Lower lobe of right lung (tissue), 2 donors: ENCODE results near the gene HK2. TPM values are rescaled to one million over a fixed set of nuclear protein-coding genes. Genes with fewer than 3 reads are reported as not detected.

Experiments
- ATAC-seq, 2 donors: fragments of 200-7000 bp; cut with Tn5 transposase; one replicate each; pipeline ENCODE4 v1.9.1; 2020 to 2022; ENCODE audit warnings: mild to moderate bottlenecking in 2 of 2, moderate library complexity in 2 of 2
- DNase-seq: peaks from one replicate; pipeline ENCODE4 v3.0.0-alpha.2; 2020
- H3K27ac ChIP-seq: fragments of 200-600 bp; one replicate; pipeline ENCODE4 v1.8.0; 2022
- H3K27me3 ChIP-seq: fragments of 200-600 bp; one replicate; pipeline ENCODE4 v1.8.0; 2022; ENCODE audit warnings: low read depth
- H3K36me3 ChIP-seq: fragments of 200-600 bp; one replicate; pipeline ENCODE4 v1.8.0; 2022; ENCODE audit warnings: mild to moderate bottlenecking
- H3K4me1 ChIP-seq: fragments of 200-600 bp; one replicate; pipeline ENCODE4 v1.8.0; 2022
- H3K4me3 ChIP-seq: fragments of 200-600 bp; one replicate; pipeline ENCODE4 v1.8.0; 2022; ENCODE audit warnings: mild to moderate bottlenecking
- H3K9me3 ChIP-seq: fragments of 200-600 bp; one replicate; pipeline ENCODE4 v1.8.0; 2022
- intact Hi-C: fragments of 100-400 bp; cut with DNase I; formaldehyde crosslinking; loops from one replicate; pipeline ENCODE4 v1.11.0; 2022
- total RNA-seq: library from RNA; stranded (reverse); fragmentation: NEBNext Ultra II Directional; extraction: Animal tissue kit (Norgen Biotek cat#: 25700); gene quantifications from one replicate; pipeline ENCODE4 v1.2.1, GENCODE V29; 2021
- TF ChIP-seq, protein P1 (sequence below): fragments of 200-600 bp; IDR thresholded peaks from one replicate; pipeline ENCODE4 v1.8.0; 2022; ENCODE audit warnings: antibody characterized with exemption, mild to moderate bottlenecking
- donor health status: DM: no; HTN: yes; CAD: no; lungs with severe emphysema.

HK2 gene
- total RNA-seq, 1 donor from 2014 or later, result 86.7 TPM

DNA sequence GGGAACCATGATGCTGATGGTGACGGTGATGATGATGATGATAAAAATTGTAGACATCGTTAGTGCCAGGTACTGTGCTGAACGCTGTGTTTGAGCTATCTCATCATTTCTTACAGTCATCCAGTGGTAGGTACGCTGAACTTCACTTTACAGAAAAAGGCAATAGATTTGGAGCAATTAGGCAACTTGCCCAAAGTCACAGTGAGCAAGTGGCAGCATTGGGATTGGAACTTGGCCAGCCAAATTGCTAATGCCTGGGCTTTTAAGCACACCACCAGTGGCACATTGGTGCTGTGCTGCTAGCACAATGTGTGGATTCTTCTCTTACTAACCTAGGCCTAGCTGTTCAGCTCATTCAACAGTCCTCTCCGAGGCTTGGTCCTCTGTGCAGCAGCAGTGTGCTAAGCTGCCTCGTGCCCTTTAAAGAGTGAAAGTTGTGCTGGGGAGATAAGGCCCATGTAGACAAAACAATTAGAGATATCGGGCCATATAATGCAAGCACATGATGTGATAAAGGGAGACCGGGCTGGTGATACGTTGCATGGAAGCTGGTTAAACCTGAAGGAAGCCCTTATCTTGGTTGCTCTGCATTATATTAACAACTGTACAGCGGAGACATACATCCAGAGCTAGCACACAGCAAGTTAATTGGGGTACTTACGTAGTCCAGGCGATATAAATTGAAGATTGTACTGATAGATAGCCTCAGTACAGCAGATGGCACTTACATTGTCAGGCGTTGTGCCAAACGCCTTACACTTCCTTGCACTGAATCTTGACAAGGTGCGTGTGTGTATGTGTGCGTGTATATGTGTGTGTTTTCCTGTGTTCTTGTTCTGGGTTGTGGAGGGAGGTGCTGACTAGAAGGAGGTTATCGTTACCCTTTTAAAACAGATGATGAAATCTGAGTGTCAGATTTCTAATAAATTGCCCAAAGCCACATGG lies 28.4 kb downstream of the HK2 start:
- DNase-seq (no peak), ATAC-seq (no peak)
- H3K36me3 ChIP-seq, result no peaks in the 10 kb centered on the region
- intact Hi-C loops, result no loop called here
- no peak overlapping the region for H3K27ac ChIP-seq
- TF ChIP-seq, protein P1, sequence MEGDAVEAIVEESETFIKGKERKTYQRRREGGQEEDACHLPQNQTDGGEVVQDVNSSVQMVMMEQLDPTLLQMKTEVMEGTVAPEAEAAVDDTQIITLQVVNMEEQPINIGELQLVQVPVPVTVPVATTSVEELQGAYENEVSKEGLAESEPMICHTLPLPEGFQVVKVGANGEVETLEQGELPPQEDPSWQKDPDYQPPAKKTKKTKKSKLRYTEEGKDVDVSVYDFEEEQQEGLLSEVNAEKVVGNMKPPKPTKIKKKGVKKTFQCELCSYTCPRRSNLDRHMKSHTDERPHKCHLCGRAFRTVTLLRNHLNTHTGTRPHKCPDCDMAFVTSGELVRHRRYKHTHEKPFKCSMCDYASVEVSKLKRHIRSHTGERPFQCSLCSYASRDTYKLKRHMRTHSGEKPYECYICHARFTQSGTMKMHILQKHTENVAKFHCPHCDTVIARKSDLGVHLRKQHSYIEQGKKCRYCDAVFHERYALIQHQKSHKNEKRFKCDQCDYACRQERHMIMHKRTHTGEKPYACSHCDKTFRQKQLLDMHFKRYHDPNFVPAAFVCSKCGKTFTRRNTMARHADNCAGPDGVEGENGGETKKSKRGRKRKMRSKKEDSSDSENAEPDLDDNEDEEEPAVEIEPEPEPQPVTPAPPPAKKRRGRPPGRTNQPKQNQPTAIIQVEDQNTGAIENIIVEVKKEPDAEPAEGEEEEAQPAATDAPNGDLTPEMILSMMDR, result no peak
- no peaks in the 10 kb centered on the region for H3K27me3 ChIP-seq
- H3K9me3 ChIP-seq, result no peaks in the 10 kb centered on the region
- H3K4me1 ChIP-seq, result peaks cover 79% of the 10 kb centered on the region
- no peak overlapping the region for H3K4me3 ChIP-seq

DNA sequence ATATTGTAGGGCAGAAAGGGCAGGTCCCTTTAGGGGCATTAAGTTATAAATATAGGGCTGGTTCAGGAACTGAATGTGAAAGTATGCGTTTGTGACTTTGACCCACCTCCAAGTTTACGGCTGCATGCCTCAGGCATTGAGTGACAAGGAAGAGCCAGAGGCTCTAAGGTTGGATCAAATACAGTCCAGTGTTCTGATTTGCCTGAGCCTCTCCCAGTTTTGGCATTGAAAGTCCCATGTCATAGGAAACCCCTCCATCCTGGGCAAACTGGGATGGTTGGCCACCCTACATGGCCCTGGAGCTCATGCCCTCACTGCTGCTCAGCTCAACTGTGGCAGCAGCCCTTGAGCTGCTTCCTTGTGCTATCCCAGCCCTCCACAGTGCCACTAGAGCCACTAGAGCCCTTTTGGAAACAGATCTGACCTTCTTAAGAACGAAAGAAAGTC lies 29.9 kb downstream of the HK2 start:
- Histone ChIP-seq H3K27ac (no peak overlapping the region), H3K4me1 (peaks cover 78% of the 10 kb centered on the region), H3K27me3 (no peaks in the 10 kb centered on the region), H3K9me3 (no peaks in the 10 kb centered on the region), H3K36me3 (no peaks in the 10 kb centered on the region), H3K4me3 (no peak overlapping the region)
- ATAC-seq (peak; percentile 28 to 55), DNase-seq (no peak)
- intact Hi-C loops, result no loop called here
- TF ChIP-seq, protein P1, result no peak

DNA sequence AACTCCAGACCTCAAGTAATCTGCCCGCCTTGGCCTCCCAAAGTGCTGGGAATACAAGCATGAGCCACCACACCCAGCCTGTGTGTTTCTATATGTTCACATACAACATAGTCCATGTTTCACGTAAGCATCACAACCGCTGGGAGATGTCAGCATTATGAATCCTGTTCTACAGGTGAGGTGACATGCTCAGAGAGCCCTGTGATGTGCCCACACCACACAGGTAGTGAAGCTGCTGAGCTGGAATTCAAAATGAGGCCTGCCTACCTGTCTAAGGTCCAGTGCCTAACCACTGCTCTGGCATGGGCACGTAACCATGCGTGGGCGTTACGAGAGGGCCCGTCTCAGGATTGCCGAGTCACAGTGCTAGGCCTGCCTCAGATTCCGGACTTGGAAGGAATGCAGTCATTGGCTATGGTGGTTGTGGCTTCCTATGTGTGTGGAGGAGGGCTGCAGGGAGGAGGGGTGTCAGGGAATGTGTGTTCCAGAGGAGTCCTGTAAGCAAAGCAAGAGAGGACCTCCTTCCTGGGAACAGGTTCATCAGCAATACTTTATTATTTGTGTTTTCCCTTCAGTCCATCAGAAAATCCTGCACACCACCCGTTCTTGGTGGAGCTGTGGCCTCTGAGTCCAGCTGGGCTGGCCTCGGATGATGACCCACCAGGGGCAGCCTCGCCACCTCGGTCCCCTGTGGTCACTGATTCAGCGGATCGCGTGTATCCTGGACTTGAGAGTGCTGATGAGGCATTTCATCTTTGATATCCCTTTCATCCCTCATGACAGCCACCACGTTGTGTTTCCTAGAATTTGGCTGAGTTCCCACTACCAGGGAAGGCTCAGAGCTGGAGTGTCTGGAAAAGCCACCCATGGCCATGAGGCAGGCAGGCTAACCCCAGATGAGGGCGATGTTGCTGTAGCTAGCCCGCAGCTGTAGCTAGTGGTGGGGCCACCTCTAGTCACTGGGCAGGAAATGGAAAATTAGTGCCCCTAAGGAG lies 31.1 kb downstream of the HK2 start:
- Histone ChIP-seq H3K9me3 (no peaks in the 10 kb centered on the region), H3K4me3 (no peak overlapping the region), H3K27ac (peak overlapping the region; percentile 31), H3K27me3 (no peaks in the 10 kb centered on the region), H3K36me3 (no peaks in the 10 kb centered on the region), H3K4me1 (peaks cover 77% of the 10 kb centered on the region)
- DNase-seq, result peak; percentile 68
- peak; percentile 54 to 62 for ATAC-seq
- TF ChIP-seq, protein P1, result no peak
- intact Hi-C loops, result no loop called here

DNA sequence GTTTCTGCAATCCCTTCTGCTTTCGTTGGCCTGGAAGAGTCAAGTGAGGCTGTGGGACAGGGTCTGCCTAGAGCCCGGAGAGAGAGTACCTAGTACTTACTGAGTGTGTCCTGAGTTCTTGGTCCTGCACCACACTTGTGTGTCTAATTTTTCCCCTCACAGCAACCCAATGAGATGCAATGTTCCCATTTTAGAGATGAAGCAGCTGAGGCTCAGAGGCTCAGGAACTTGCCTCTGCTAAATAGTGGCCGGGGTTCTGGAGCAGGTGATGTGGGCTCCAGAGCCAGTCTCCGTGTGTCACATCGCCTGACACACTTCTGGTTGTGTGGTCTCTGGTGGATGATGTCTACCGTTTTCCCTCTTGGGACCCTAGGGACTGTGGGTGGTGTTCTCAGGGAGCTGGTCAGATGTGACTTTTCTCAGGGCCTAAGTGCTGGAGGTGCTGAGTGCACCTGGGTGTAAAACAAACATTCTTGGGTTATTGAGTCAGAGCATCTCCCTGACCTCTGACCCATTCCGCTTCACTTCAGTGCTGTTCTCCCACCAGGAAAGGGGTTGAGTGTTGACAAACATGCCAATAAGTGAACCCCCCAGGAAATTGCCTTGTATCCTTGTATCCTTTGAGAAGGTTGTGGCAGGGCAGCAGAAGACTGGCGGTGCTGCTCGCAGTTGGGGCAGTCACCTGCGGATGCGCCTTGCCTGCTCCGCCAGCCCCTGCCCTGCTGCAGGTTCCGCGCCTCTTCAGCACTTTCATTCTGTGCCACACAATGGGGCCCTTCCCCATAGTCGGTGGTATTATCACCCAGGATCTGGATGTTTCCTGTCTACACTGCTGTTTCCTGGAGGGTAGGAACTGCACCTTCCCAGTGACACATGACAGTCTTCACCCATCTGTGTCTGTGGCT lies 32.1 kb downstream of the HK2 start:
- ATAC-seq (peak in 1 of 2 donors; percentile 12), DNase-seq (no peak)

More for the DNA sequence above, 32.1 kb downstream of the HK2 start:
- H3K27ac ChIP-seq, result peak overlapping the region; percentile 24
- TF ChIP-seq, protein P1, result no peak
- no peak overlapping the region for H3K4me3 ChIP-seq
- intact Hi-C loops, result no loop called here
- H3K9me3 ChIP-seq, result no peaks in the 10 kb centered on the region
- no peaks in the 10 kb centered on the region for H3K27me3 ChIP-seq
- H3K36me3 ChIP-seq, result no peaks in the 10 kb centered on the region
- peaks cover 71% of the 10 kb centered on the region for H3K4me1 ChIP-seq
